NB4 (cell line): ENCODE data around the gene KPNA2.
"Not testable (repeated sequence)": the region's sequence is repeated elsewhere in the genome, so short reads cannot be mapped to it uniquely, and the experiment has no call there.

ENCODE experiments used
- DNase-seq: peaks from one replicate; pipeline ENCODE4 v3.0.0; 2010; ENCODE audit warnings: low read depth
- H3K4me3 ChIP-seq: one replicate; pipeline ENCODE4 v1.5.1; 2011; ENCODE audit warnings: mild to moderate bottlenecking, low read depth, low read length, moderate library complexity
- MYC ChIP-seq: IDR thresholded peaks from 2 replicates; pipeline ENCODE4 v1.6.1; 2011; ENCODE audit warnings: low read depth, low read length
- POLR2A ChIP-seq: IDR thresholded peaks from 2 replicates; pipeline ENCODE4 v1.6.1; 2011; ENCODE audit warnings: mild to moderate bottlenecking; ENCODE audit not compliant: insufficient read length; ENCODE audit errors: extremely low read depth
- TF ChIP-seq, protein P1 (sequence below): IDR thresholded peaks from one replicate; pipeline ENCODE4 v1.5.1; 2012; ENCODE audit warnings: low read depth, low read length
- TF ChIP-seq, protein P2 (sequence below): IDR thresholded peaks from 2 replicates; pipeline ENCODE4 v1.6.1; 2011; ENCODE audit warnings: low read depth, low read length

Gene KPNA2

DNA sequence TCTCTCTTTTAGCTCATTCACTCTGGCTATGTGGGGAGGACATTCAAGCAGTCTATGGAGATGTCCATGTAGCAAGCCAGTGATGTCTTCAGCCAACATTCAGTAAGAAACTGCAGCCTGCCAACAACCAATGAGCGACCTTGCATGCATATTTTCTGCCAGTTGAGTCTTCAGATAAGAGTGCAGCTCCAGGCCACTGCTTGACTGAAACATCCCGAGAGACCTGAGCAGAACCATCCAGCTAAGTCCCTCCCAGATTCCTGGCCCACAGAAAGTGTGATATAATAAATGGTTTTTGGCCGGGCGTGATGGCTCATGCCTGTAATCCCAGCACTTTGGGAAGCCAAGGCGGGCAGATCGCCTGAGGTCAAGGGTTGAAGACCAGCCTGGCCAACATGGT, 28.7 kb upstream of the KPNA2 start:
- DNase-seq, result no peak
- no peak overlapping the region for H3K4me3 ChIP-seq
- no peak for TF ChIP-seq POLR2A
- TF ChIP-seq, protein P1, sequence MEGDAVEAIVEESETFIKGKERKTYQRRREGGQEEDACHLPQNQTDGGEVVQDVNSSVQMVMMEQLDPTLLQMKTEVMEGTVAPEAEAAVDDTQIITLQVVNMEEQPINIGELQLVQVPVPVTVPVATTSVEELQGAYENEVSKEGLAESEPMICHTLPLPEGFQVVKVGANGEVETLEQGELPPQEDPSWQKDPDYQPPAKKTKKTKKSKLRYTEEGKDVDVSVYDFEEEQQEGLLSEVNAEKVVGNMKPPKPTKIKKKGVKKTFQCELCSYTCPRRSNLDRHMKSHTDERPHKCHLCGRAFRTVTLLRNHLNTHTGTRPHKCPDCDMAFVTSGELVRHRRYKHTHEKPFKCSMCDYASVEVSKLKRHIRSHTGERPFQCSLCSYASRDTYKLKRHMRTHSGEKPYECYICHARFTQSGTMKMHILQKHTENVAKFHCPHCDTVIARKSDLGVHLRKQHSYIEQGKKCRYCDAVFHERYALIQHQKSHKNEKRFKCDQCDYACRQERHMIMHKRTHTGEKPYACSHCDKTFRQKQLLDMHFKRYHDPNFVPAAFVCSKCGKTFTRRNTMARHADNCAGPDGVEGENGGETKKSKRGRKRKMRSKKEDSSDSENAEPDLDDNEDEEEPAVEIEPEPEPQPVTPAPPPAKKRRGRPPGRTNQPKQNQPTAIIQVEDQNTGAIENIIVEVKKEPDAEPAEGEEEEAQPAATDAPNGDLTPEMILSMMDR, result no peak
- no peak for TF ChIP-seq MYC
- TF ChIP-seq, protein P2, sequence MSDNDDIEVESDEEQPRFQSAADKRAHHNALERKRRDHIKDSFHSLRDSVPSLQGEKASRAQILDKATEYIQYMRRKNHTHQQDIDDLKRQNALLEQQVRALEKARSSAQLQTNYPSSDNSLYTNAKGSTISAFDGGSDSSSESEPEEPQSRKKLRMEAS, result no peak

DNA sequence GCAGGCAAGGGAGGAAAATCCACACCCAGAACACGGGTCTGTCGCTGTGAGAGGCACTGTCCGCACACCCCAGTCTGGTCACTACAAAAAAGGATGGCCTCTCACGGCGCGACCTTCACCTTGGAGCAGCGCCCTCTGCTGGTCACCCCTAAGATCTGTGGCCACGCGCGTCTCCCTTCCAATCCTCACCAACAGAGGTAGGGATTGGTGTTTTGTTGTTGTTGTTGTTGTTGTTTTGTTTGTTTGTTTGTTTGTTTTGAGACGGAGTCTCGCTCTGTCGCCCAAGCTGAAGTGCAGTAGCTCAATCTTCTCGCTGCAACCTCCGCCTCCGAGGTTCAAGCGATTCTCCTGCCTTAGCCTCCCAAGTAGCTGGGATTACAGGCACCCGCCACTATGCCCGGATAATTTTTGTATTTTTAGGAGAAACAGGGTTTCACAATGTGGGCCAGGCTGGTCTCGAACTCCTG, 24.3 kb upstream of the KPNA2 start:
- TF ChIP-seq, protein P1, result peak; percentile 75
- TF ChIP-seq MYC, result no peak
- TF ChIP-seq, protein P2, result 0 out of 2 replicates have a peak, but pooled peaks have one; percentile 6
- no peak for TF ChIP-seq POLR2A
- no peak overlapping the region for H3K4me3 ChIP-seq
- peak; percentile 60 for DNase-seq

DNA sequence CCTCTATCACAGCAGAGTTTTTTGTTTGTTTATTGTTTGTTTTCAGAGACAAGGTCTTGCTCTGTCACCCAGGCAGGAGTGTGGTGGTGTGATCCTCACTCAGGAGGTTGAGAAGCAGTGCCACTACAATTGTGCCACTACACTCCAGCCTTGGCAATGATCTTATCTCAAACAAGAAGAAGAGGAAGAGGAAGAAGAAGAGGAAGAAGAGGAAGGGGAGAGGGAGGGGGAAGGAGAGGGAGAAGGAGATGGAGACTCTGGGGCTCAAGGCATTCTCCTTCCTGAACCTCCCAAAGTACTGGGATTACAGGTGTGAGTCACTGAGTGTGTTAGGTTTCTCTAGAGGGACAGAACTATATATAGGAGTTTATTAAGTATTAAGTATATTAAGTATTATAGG, 22.1 kb upstream of the KPNA2 start:
- DNase-seq, result no peak
- TF ChIP-seq MYC, result no peak
- TF ChIP-seq, protein P1, result no peak
- TF ChIP-seq, protein P2, result no peak
- no peak for TF ChIP-seq POLR2A
- H3K4me3 ChIP-seq, result no peak overlapping the region

DNA sequence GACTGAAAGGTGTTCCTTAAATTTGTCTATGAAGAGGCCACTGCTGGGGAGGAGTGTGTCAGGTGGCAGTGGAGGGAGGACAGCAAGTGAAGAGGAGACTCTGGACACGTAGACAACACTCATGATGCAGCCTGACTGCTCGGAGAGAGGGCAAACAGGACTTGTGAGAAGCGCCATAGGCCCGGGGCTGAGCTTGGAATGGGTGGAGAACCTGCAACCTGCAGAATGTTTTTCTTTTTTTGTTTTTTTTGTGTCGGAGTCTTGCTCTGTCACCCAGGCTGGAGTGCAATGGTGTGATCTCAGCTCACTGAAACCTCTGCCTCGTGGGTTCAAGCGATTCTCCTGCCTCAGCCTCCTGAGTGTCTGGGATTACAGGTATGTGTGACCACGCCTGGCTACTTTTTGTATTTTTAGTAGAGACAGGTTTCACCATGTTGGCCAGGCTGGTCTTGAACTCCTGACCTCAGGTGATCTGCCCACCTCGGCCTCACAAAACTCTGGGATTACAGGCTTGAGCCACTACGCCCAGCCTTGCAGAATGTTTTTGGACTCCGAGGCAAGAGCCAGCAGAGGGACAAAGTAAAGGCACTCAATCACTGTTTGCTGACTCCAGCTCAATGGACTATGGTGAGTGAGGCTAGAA, 20.3 kb upstream of the KPNA2 start:
- H3K4me3 ChIP-seq, result no peak overlapping the region
- no peak for DNase-seq
- TF ChIP-seq, protein P2, result no peak
- TF ChIP-seq MYC (no peak), POLR2A (no peak)
- TF ChIP-seq, protein P1, result no peak

DNA sequence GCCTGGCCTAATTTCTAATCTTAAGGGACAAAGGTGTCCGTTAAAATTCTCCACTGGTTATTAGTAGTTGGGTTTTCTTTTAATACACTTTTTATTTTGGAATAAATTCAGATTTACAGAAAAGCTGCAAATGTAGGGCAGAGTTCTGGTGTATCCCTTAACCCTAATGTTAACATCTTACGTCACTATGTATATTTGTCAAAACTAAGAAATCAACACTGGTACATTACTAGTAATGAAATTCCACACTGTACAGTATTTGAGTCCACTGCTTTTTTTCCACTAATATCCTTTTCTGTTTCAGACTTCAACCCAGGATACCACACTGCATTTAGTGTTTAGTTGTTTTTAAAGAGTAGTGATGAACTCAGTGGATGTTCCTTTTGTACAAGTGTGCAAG, 18.7 kb upstream of the KPNA2 start:
- no peak for DNase-seq
- TF ChIP-seq, protein P1, result no peak
- TF ChIP-seq, protein P2, result no peak
- TF ChIP-seq MYC (no peak), POLR2A (no peak)
- no peak overlapping the region for H3K4me3 ChIP-seq

DNA sequence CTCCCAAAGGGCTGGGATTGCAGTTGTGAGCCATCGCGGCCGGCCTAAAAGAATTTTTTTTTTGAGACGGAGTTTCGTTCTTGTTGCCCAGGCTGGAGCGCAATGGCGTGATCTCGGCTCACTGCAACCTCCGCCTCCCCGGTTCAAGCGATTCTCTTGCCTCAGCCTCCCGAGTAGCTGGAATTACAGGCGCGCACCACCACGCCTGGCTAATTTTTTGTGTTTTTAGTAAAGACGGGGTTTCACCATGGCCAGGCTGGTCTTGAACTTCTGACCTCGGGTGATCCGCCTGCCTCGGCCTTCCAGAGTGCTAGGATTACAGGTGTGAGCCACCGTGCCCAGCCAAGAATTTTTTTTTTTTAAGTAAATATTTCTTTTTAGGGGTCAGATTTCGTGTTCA, 17.0 kb upstream of the KPNA2 start:
- not testable (repeated sequence) for H3K4me3 ChIP-seq, DNase-seq
